Neuronal stem cell (in vitro differentiated cells): ENCODE results near the gene YIPF5.

Experiments used
- DNase-seq: peaks from one replicate; pipeline ENCODE4 v3.0.0-alpha.2; 2013; ENCODE audit warnings: low spot score
- H2AFZ ChIP-seq: one replicate; pipeline ENCODE4 v1.6.1; 2013; ENCODE audit warnings: mild to moderate bottlenecking, low read length, inconsistent platforms
- H2AK5ac ChIP-seq: 2 replicates; pipeline ENCODE4 v1.6.1; 2013; ENCODE audit warnings: low read depth, mild to moderate bottlenecking, inconsistent platforms, low read length, moderate library complexity, mixed read lengths
- H2BK120ac ChIP-seq: 2 replicates; pipeline ENCODE4 v1.6.1; 2013; ENCODE audit warnings: low read depth, mild to moderate bottlenecking, inconsistent platforms, low read length, moderate library complexity, mixed read lengths
- H2BK12ac ChIP-seq: one replicate; pipeline ENCODE4 v1.6.1; 2013; ENCODE audit warnings: low read length, inconsistent platforms
- H2BK15ac ChIP-seq: 2 replicates; pipeline ENCODE4 v1.6.1; 2013; ENCODE audit warnings: mild to moderate bottlenecking, low read length, inconsistent platforms, mixed read lengths
- H2BK5ac ChIP-seq: one replicate; pipeline ENCODE4 v1.6.1; 2013; ENCODE audit warnings: inconsistent platforms, mild to moderate bottlenecking, low read length, moderate library complexity
- H3K14ac ChIP-seq: one replicate; pipeline ENCODE4 v1.6.1; 2013; ENCODE audit warnings: low read length, inconsistent platforms
- H3K18ac ChIP-seq: 2 replicates; pipeline ENCODE4 v1.6.1; 2013; ENCODE audit warnings: low read length, inconsistent platforms
- H3K23ac ChIP-seq: 2 replicates; pipeline ENCODE4 v1.6.1; 2013; ENCODE audit warnings: low read depth, mild to moderate bottlenecking, mixed read lengths, low read length, inconsistent platforms; ENCODE audit not compliant: poor library complexity
- H3K27ac ChIP-seq: replicated peaks from 3 replicates; pipeline ENCODE4 v1.5.1; 2013; ENCODE audit warnings: low read length, inconsistent platforms
- H3K27me3 ChIP-seq, 3 experiments: 2 replicates each; pipeline ENCODE4 v1.6.1; 2013; ENCODE audit warnings: low read length in 3 of 3, mild to moderate bottlenecking in 2 of 3, inconsistent platforms in 1 of 3, low read depth in 1 of 3, mixed read lengths in 1 of 3, moderate library complexity in 1 of 3; ENCODE audit not compliant: control insufficient read depth in 3 of 3, insufficient read depth in 3 of 3
- H3K36me3 ChIP-seq, 2 donors: replicated peaks in 1 of 2; 2 replicates each; pipeline ENCODE4 v1.6.1; 2013; ENCODE audit warnings: low read length in 2 of 2; ENCODE audit not compliant: control insufficient read depth in 2 of 2, insufficient read depth in 2 of 2
- H3K4ac ChIP-seq: 2 replicates; pipeline ENCODE4 v1.6.1; 2013; ENCODE audit warnings: inconsistent platforms, mild to moderate bottlenecking, low read length, moderate library complexity
- H3K4me1 ChIP-seq, 2 donors: 1 replicate in 1 of 2; 2 replicates in 1 of 2; pipeline ENCODE4 v1.6.1; 2013; ENCODE audit warnings: low read length in 2 of 2, low read depth in 1 of 2; ENCODE audit not compliant: control insufficient read depth in 2 of 2, insufficient read depth in 1 of 2
- H3K4me2 ChIP-seq: one replicate; pipeline ENCODE4 v1.6.1; 2013; ENCODE audit warnings: mild to moderate bottlenecking, low read length, inconsistent platforms; ENCODE audit not compliant: insufficient read depth, poor library complexity, severe bottlenecking
- H3K4me3 ChIP-seq, 2 donors: 2 replicates each; pipeline ENCODE4 v1.5.1; 2013; ENCODE audit warnings: low read length in 2 of 2, mild to moderate bottlenecking in 2 of 2, inconsistent platforms in 1 of 2, moderate library complexity in 1 of 2
- H3K79me1 ChIP-seq: one replicate; pipeline ENCODE4 v1.6.1; 2013; ENCODE audit warnings: low read depth, mild to moderate bottlenecking, inconsistent platforms, low read length, moderate library complexity
- H3K9ac ChIP-seq: one replicate; pipeline ENCODE4 v1.6.1; 2013; ENCODE audit warnings: mild to moderate bottlenecking, low read depth, low read length, inconsistent platforms; ENCODE audit not compliant: poor library complexity
- H3K9me3 ChIP-seq, 2 donors: replicated peaks in 1 of 2; 2 replicates each; pipeline versions ENCODE3 to v1.6.1; 2013; ENCODE audit warnings: low read length in 2 of 2, mild to moderate bottlenecking in 2 of 2, inconsistent platforms in 1 of 2, low read depth in 1 of 2, mixed read lengths in 1 of 2, moderate library complexity in 1 of 2; ENCODE audit not compliant: control insufficient read depth in 2 of 2, insufficient read depth in 1 of 2
- H4K8ac ChIP-seq: one replicate; pipeline ENCODE4 v1.6.1; 2013; ENCODE audit warnings: low read depth, mild to moderate bottlenecking, inconsistent platforms, low read length, moderate library complexity
- H4K91ac ChIP-seq: one replicate; pipeline ENCODE4 v1.6.1; 2013; ENCODE audit warnings: low read length, low read depth, mild to moderate bottlenecking, inconsistent platforms; ENCODE audit not compliant: poor library complexity
- WGBS, 2 donors: extraction: QIAGEN DNeasy Blood & Tissue Kit; methylation state at CpG; one replicate each; pipeline ENCODE4 v1.1.7; 2013; ENCODE audit warnings: missing lambda C conversion rate in 2 of 2, mixed read lengths in 1 of 2; ENCODE audit not compliant: insufficient read length in 2 of 2, insufficient replicate concordance in 1 of 2; ENCODE audit errors: extremely low coverage in 2 of 2; 5-methylcytosine and 5-hydroxymethylcytosine counted together

The YIPF5 gene

GRCh38 chr5:144183254-144183889 is 12.9 kb upstream of the YIPF5 start:
- no CpG with 5 or more reads among the region's 4 CpGs for WGBS, 2 donors
- Histone ChIP-seq H2BK120ac (no peak overlapping the region), H3K79me1 (no peaks in the 10 kb centered on the region), H2BK5ac (no peak overlapping the region), H3K27me3 (no peaks in the 10 kb centered on the region), H3K4ac (no peak overlapping the region), H3K27ac (no peak overlapping the region), H3K14ac (no peak overlapping the region), H2AFZ (no peak overlapping the region), H3K4me1 (no peaks in the 10 kb centered on the region), H4K91ac (no peak overlapping the region), H3K36me3 (no peaks in the 10 kb centered on the region), H3K18ac (no peak overlapping the region), H3K4me2 (no peak overlapping the region), H2BK12ac (no peak overlapping the region), H3K4me3 (no peak overlapping the region), H3K9me3 (peaks cover 0 to 1% of the 10 kb centered on the region in 2 donors), H2BK15ac (no peak overlapping the region), H2AK5ac (no peak overlapping the region), H3K23ac (no peak overlapping the region), H3K9ac (no peak overlapping the region), H4K8ac (no peak overlapping the region)
- DNase-seq, result no peak

DNA sequence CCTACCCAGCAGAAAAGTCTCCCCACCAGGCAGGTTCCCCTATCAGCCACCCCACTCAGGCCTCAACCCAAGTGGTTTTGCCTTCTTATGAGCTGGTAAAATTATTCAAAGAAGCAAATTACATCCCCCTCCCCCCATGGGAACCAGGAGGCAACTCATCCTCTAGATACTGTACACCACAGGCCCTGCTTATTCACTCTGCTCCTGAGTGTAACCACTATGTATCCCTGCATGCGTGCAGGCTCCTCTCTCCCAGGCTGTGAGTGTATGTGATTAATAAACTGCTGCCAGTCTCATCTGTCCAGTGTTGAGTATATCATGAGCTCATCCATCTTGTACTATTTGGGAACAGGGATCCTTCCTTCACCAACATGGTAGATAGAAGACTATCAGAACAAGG is 8.8 kb upstream of the YIPF5 start:
- no peak for DNase-seq
- no peaks in the 10 kb centered on the region for H3K79me1 ChIP-seq
- no peak overlapping the region for H2BK120ac ChIP-seq
- no peak overlapping the region for H3K23ac ChIP-seq
- no peak overlapping the region for H3K18ac ChIP-seq
- H3K9me3 ChIP-seq, result peaks cover 0 to 1% of the 10 kb centered on the region in 2 donors
- no peak overlapping the region for H3K27ac ChIP-seq
- H3K4ac ChIP-seq, result no peak overlapping the region
- H3K4me3 ChIP-seq, result no peak overlapping the region
- no peak overlapping the region for H2BK15ac ChIP-seq
- H3K36me3 ChIP-seq, result no peaks in the 10 kb centered on the region
- H2BK12ac ChIP-seq, result no peak overlapping the region
- H3K27me3 ChIP-seq, result no peaks in the 10 kb centered on the region
- no peak overlapping the region for H2BK5ac ChIP-seq
- no peak overlapping the region for H3K9ac ChIP-seq
- WGBS, 2 donors, result no CpG with 5 or more reads among the region's 1 CpG
- no peak overlapping the region for H4K91ac ChIP-seq
- no peak overlapping the region for H3K14ac ChIP-seq
- H2AK5ac ChIP-seq, result no peak overlapping the region
- H2AFZ ChIP-seq, result no peak overlapping the region
- H4K8ac ChIP-seq, result no peak overlapping the region
- H3K4me1 ChIP-seq, result no peaks in the 10 kb centered on the region
- no peak overlapping the region for H3K4me2 ChIP-seq

DNA sequence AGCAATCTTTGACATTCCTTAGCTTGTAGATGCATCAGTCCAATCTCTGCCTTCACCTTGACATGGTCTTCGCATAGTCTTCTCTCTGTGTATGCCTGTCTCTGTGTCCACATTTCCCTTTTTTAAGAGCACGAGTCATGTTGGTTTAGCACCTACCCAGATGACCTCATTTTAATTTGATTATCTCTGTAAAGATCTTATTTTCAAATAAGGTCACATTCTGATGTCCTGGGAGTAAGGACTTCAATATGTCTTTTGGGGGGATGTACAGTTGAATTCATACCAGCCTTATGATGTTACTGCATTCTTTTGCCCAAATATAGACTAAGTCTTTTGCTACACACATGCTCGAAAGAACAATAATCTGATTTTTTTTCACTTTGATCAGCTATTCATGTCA is 7.1 kb upstream of the YIPF5 start:
- no peak overlapping the region for H2BK15ac ChIP-seq
- no peak overlapping the region for H2AK5ac ChIP-seq
- no peak overlapping the region for H3K18ac ChIP-seq
- no peak overlapping the region for H3K4ac ChIP-seq
- no peak overlapping the region for H3K23ac ChIP-seq
- H3K4me1 ChIP-seq, result no peaks in the 10 kb centered on the region
- no peak overlapping the region for H3K4me3 ChIP-seq
- no peak overlapping the region for H3K4me2 ChIP-seq
- H3K9ac ChIP-seq, result no peak overlapping the region
- no peak overlapping the region for H2BK12ac ChIP-seq
- H3K79me1 ChIP-seq, result no peaks in the 10 kb centered on the region
- no peak overlapping the region for H4K91ac ChIP-seq
- no peak for DNase-seq
- no peak overlapping the region for H2AFZ ChIP-seq
- H3K27me3 ChIP-seq, result no peaks in the 10 kb centered on the region
- H2BK120ac ChIP-seq, result no peak overlapping the region
- H3K14ac ChIP-seq, result no peak overlapping the region
- H3K36me3 ChIP-seq, result no peaks in the 10 kb centered on the region
- H4K8ac ChIP-seq, result no peak overlapping the region
- no CpG with 5 or more reads among the region's 3 CpGs for whole genome bisulfite sequencing, 2 donors
- H3K9me3 ChIP-seq, result peaks cover 0 to 1% of the 10 kb centered on the region in 2 donors
- H3K27ac ChIP-seq, result no peak overlapping the region
- no peak overlapping the region for H2BK5ac ChIP-seq

GRCh38 chr5:144173766-144174165 is 3.3 kb upstream of the YIPF5 start:
- Histone ChIP-seq H3K14ac (no peak overlapping the region), H3K4me1 (peaks cover 2 to 5% of the 10 kb centered on the region in 2 donors), H2AK5ac (no peak overlapping the region), H2BK12ac (no peak overlapping the region), H2BK5ac (no peak overlapping the region), H2BK15ac (no peak overlapping the region), H4K8ac (no peak overlapping the region), H3K79me1 (no peaks in the 10 kb centered on the region), H2AFZ (no peak overlapping the region), H3K27ac (no peak overlapping the region), H3K9ac (no peak overlapping the region), H3K36me3 (peaks cover 0 to 7% of the 10 kb centered on the region in 2 donors), H3K23ac (no peak overlapping the region), H3K27me3 (no peaks in the 10 kb centered on the region), H3K4ac (no peak overlapping the region), H4K91ac (no peak overlapping the region), H3K9me3 (no peaks in the 10 kb centered on the region), H2BK120ac (no peak overlapping the region), H3K18ac (no peak overlapping the region), H3K4me2 (no peak overlapping the region), H3K4me3 (no peak overlapping the region)
- no peak for DNase-seq
- no CpG with 5 or more reads among the region's 3 CpGs for WGBS, 2 donors
